ENCODE data around the gene MTX1. TPM values are rescaled to one million over a fixed set of nuclear protein-coding genes. Genes with fewer than 3 reads are reported as not detected.

The MTX1 gene
- polyA plus RNA-seq, 1 donor (not counting 4 experiments of a cell fraction or from before 2014, with no cell fraction given) = 43.4 TPM

DNA sequence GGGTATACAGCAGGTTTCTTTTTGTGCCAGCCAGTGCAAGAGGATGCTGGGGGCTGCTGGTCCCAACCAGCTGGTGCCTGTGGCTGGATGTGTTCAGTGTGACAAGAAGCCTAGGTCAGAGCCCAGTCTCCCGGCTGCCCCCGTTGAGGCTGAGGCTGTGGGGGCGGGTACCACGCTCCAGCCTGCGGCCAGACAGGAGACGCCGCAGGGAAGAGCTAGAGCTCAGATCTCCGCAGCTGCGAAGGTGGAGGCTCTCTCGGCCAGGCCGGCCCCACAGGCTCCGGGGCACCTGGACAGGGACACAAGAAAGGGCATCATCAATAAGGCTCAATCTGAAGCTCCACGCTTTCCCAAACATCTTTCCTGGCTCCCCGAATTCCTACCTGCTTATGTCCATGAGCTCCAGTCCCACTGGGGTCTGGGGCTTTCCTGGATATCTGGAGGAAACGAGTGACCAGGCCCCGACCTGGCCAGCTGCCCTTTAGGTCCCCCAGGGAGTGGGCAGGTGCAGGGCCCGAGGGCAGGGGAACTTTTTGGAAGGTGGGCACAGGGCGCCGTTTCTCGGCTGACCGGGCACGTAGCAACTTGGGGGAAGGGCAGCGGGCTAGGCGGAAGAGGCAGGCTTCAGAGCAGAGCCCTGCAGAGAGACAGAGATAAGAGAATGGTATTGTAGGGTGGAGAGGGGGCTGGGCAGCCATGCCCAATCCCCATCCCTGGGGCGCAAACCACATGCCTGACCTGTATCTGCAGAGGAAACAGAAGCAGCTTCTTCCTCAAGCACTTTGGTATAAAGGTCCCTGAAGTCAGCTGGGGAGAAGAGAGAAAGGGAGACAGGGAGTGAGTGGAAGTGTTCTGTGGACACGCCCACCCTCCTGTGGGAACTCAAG is 39.4 kb downstream of the MTX1 start:
- dilution Hi-C loops (cut with MboI; ENCODE audit: extremely low pct_ligation_motif_present, low sequenced_read_pairs) = no loop called here
- H3K36me3 ChIP-seq (ENCODE audit: control insufficient read depth in 2 of 2, extremely low read depth in 1 of 2, insufficient read depth in 2 of 2, low read length in 2 of 2) = peaks cover 11 to 19% of the 10 kb centered on the region in 2 experiments

GRCh38 chr1:155250246-155250632 is 41.7 kb downstream of the MTX1 start:
- TF ChIP-seq, protein P1, sequence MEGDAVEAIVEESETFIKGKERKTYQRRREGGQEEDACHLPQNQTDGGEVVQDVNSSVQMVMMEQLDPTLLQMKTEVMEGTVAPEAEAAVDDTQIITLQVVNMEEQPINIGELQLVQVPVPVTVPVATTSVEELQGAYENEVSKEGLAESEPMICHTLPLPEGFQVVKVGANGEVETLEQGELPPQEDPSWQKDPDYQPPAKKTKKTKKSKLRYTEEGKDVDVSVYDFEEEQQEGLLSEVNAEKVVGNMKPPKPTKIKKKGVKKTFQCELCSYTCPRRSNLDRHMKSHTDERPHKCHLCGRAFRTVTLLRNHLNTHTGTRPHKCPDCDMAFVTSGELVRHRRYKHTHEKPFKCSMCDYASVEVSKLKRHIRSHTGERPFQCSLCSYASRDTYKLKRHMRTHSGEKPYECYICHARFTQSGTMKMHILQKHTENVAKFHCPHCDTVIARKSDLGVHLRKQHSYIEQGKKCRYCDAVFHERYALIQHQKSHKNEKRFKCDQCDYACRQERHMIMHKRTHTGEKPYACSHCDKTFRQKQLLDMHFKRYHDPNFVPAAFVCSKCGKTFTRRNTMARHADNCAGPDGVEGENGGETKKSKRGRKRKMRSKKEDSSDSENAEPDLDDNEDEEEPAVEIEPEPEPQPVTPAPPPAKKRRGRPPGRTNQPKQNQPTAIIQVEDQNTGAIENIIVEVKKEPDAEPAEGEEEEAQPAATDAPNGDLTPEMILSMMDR (optimal IDR thresholded peaks at IDR 0.05 in 1 of 3, IDR thresholded peaks at IDR 0.05 in 1 of 3, conservative IDR thresholded peaks at IDR 0.05 in 1 of 3; ENCODE audit: extremely low read depth in 1 of 3, insufficient read depth in 2 of 3, low read length in 3 of 3) = no peak
- no peak for TF ChIP-seq EZH2 (IDR thresholded peaks at IDR 0.05; ENCODE audit: low read length)
- H3K4me1 ChIP-seq (ENCODE audit: control insufficient read depth, extremely low read depth, insufficient read depth, low read length) = peaks cover 12% of the 10 kb centered on the region
- FAIRE-seq = no peak
- H3K9ac ChIP-seq (ENCODE audit: control insufficient read depth, extremely low read depth, insufficient read depth, low read length) = no peak overlapping the region
- H3K9me3 ChIP-seq (ENCODE audit: control insufficient read depth, low read depth, low read length) = no peaks in the 10 kb centered on the region
- dilution Hi-C loops (cut with MboI; ENCODE audit: extremely low pct_ligation_motif_present, low sequenced_read_pairs) = no loop called here
- H2AFZ ChIP-seq (ENCODE audit: control insufficient read depth, low read length) = no peak overlapping the region
- H3K36me3 ChIP-seq (ENCODE audit: control insufficient read depth in 2 of 2, extremely low read depth in 1 of 2, insufficient read depth in 2 of 2, low read length in 2 of 2) = peaks cover 11 to 19% of the 10 kb centered on the region in 2 experiments
- no peak overlapping the region for H3K4me3 ChIP-seq (ENCODE audit: control insufficient read depth in 2 of 3, extremely low read depth in 1 of 3, insufficient read depth in 2 of 3, low read depth in 1 of 3, low read length in 3 of 3)
- DNase-seq (ENCODE audit: low read depth, low spot score) = no peak
- no peak overlapping the region for H3K4me2 ChIP-seq (ENCODE audit: control insufficient read depth, extremely low read depth, insufficient read depth, low read depth, low read length)
- H3K79me2 ChIP-seq (ENCODE audit: control insufficient read depth, insufficient read depth, low read length) = peaks cover 13% of the 10 kb centered on the region
- H4K20me1 ChIP-seq (ENCODE audit: control insufficient read depth, extremely low read depth, insufficient read depth, low read length) = no peaks in the 10 kb centered on the region
- no peaks in the 10 kb centered on the region for H3K27me3 ChIP-seq (ENCODE audit: control insufficient read depth, extremely low read depth, insufficient read depth, low read length)
- no peak overlapping the region for H3K27ac ChIP-seq (ENCODE audit: control insufficient read depth, insufficient read depth, low read length)
- H3K9me1 ChIP-seq (ENCODE audit: control insufficient read depth, extremely low read depth, insufficient read depth, low read length) = no peaks in the 10 kb centered on the region

More for the DNA sequence above, 39.4 kb downstream of the MTX1 start:
- DNase-seq (ENCODE audit: low read depth, low spot score) (no peak), FAIRE-seq (no peak)
- no peak overlapping the region for H3K4me3 ChIP-seq (ENCODE audit: control insufficient read depth in 2 of 3, extremely low read depth in 1 of 3, insufficient read depth in 2 of 3, low read depth in 1 of 3, low read length in 3 of 3)
- no peak overlapping the region for H3K4me2 ChIP-seq (ENCODE audit: control insufficient read depth, extremely low read depth, insufficient read depth, low read depth, low read length)
- no peaks in the 10 kb centered on the region for H3K27me3 ChIP-seq (ENCODE audit: control insufficient read depth, extremely low read depth, insufficient read depth, low read length)
- TF ChIP-seq, protein P1 (optimal IDR thresholded peaks at IDR 0.05 in 1 of 3, IDR thresholded peaks at IDR 0.05 in 1 of 3, conservative IDR thresholded peaks at IDR 0.05 in 1 of 3; ENCODE audit: extremely low read depth in 1 of 3, insufficient read depth in 2 of 3, low read length in 3 of 3) = no peak
- no peaks in the 10 kb centered on the region for H3K9me1 ChIP-seq (ENCODE audit: control insufficient read depth, extremely low read depth, insufficient read depth, low read length)
- H3K4me1 ChIP-seq (ENCODE audit: control insufficient read depth, extremely low read depth, insufficient read depth, low read length) = peaks cover 14% of the 10 kb centered on the region
- no peaks in the 10 kb centered on the region for H4K20me1 ChIP-seq (ENCODE audit: control insufficient read depth, extremely low read depth, insufficient read depth, low read length)
- H3K9ac ChIP-seq (ENCODE audit: control insufficient read depth, extremely low read depth, insufficient read depth, low read length) = no peak overlapping the region
- no peak overlapping the region for H2AFZ ChIP-seq (ENCODE audit: control insufficient read depth, low read length)
- no peaks in the 10 kb centered on the region for H3K9me3 ChIP-seq (ENCODE audit: control insufficient read depth, low read depth, low read length)
- no peaks in the 10 kb centered on the region for H3K79me2 ChIP-seq (ENCODE audit: control insufficient read depth, insufficient read depth, low read length)
- no peak overlapping the region for H3K27ac ChIP-seq (ENCODE audit: control insufficient read depth, insufficient read depth, low read length)

Measured in keratinocyte (primary cell).